ELR (cell line): Measurements from ENCODE around the gene MAP1A.

Experiments
- DNase-seq: peaks from one replicate; pipeline ENCODE4 v3.0.0-alpha.2; 2015; ENCODE audit warnings: low read depth

MAP1A gene

GRCh38 chr15:43511012-43511885 lies 6.2 kb upstream of the MAP1A start:
- DNase-seq: peak; percentile 56

- peak; percentile 82 for DNase-seq
Measured at GRCh38 chr15:43513550-43513949, 3.9 kb upstream of the MAP1A start.

GRCh38 chr15:43514241-43515057 lies 3.0 kb upstream of the MAP1A start:
- peak; percentile 42 for DNase-seq

GRCh38 chr15:43515741-43516140 lies 1.7 kb upstream of the MAP1A start:
- no peak for DNase-seq

- no peak for DNase-seq
Measured at GRCh38 chr15:43516185-43516584, 1.2 kb upstream of the MAP1A start.

GRCh38 chr15:43516801-43517353 lies 531 bp upstream of the MAP1A start:
- peak; percentile 46 for DNase-seq

- DNase-seq: peak; percentile 28
Measured at GRCh38 chr15:43518197-43518761, 871 bp downstream of the MAP1A start.

- DNase-seq: no peak
Measured at GRCh38 chr15:43519196-43519595, 1.8 kb downstream of the MAP1A start.

- no peak for DNase-seq
Measured at GRCh38 chr15:43520138-43520537, 2.7 kb downstream of the MAP1A start.

GRCh38 chr15:43521419-43521818 lies 4.0 kb downstream of the MAP1A start:
- no peak for DNase-seq

GRCh38 chr15:43522247-43522646 lies 4.8 kb downstream of the MAP1A start:
- no peak for DNase-seq

GRCh38 chr15:43523646-43524045 lies 6.2 kb downstream of the MAP1A start:
- no peak for DNase-seq

GRCh38 chr15:43524254-43524845 lies 6.9 kb downstream of the MAP1A start:
- no peak for DNase-seq

GRCh38 chr15:43525131-43525530 lies 7.7 kb downstream of the MAP1A start:
- no peak for DNase-seq

- no peak for DNase-seq
Measured at GRCh38 chr15:43526261-43526930, 9.0 kb downstream of the MAP1A start.

GRCh38 chr15:43527016-43527801 lies 9.8 kb downstream of the MAP1A start:
- DNase-seq: no peak

GRCh38 chr15:43527802-43528541 lies 10.6 kb downstream of the MAP1A start:
- DNase-seq: no peak

GRCh38 chr15:43528542-43529007 lies 11.2 kb downstream of the MAP1A start:
- no peak for DNase-seq

GRCh38 chr15:43529141-43529540 lies 11.7 kb downstream of the MAP1A start:
- no peak for DNase-seq
